ENCODE results near the gene FAM124B. TPM values are rescaled to one million over a fixed set of nuclear protein-coding genes. Genes with fewer than 3 reads are reported as not detected.

FAM124B gene
- total and polyA plus RNA-seq, 2 donors: 1.4 to 2.0 TPM

DNA sequence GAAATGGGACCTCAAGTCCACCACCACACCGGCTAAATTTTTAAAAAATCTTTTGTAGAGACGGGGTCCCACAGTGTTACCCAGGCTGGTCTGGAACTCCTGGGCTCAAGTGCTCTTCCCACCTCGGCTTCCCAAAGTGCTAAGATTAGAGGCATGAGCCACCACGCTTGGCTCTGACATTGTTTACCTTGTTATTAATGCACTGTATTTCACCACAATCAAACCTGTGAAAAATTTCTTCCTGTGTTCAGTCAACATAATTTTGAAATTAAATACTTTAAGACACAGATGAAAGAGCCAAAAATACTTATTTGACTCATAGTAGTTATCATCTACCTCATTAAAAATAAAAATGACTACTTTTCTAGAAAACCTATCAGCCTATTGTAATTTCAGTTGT is 16.0 kb upstream of the FAM124B start:
- H3K9me3 ChIP-seq (ENCODE audit: control insufficient read depth in 2 of 2, insufficient read depth in 1 of 2, low read length in 1 of 2): no peaks in the 10 kb centered on the region
- no peaks in the 10 kb centered on the region for H3K4me1 ChIP-seq (ENCODE audit: control insufficient read depth in 2 of 2, insufficient read depth in 2 of 2, low read length in 2 of 2)
- no peaks in the 10 kb centered on the region for H3K36me3 ChIP-seq (ENCODE audit: control insufficient read depth in 2 of 2, insufficient read depth in 2 of 2, low read length in 1 of 2)
- no peak overlapping the region for H3K27ac ChIP-seq (ENCODE audit: low read depth in 1 of 2, low read length in 1 of 2)
- H3K27me3 ChIP-seq (ENCODE audit: control insufficient read depth in 2 of 2, insufficient read depth in 1 of 2, low read length in 1 of 2): no peaks in the 10 kb centered on the region
- no peak for DNase-seq (ENCODE audit: low read depth in 6 of 9, low spot score in 9 of 9)
- no peak overlapping the region for H3K4me3 ChIP-seq (ENCODE audit: low read length in 2 of 2)
- WGBS: 96% methylated on average over 4 of the region's 4 CpGs

DNA sequence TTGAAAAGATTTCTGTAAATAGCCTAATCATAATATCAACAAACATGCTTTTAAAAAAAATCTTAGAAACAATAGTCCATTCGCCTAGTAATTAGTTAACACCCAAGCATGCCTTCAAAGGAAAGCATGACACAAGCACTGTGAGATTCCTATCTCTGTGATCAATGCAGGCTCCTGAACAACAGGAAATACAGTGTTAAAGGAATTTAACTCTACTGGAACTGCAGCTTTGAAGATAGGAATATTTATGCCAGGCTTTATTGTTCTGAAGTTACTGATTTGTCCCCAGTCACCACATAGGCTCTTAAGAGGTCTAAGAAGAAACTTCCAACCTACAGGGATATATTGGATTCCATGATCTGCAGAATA is 15.4 kb upstream of the FAM124B start:
- no peak overlapping the region for H3K4me3 ChIP-seq (ENCODE audit: low read length in 2 of 2)
- DNase-seq (ENCODE audit: low read depth in 6 of 9, low spot score in 9 of 9): no peak
- H3K36me3 ChIP-seq (ENCODE audit: control insufficient read depth in 2 of 2, insufficient read depth in 2 of 2, low read length in 1 of 2): no peaks in the 10 kb centered on the region
- H3K27me3 ChIP-seq (ENCODE audit: control insufficient read depth in 2 of 2, insufficient read depth in 1 of 2, low read length in 1 of 2): no peaks in the 10 kb centered on the region
- WGBS: 91% methylated on average over 1 of the region's 1 CpG
- H3K9me3 ChIP-seq (ENCODE audit: control insufficient read depth in 2 of 2, insufficient read depth in 1 of 2, low read length in 1 of 2): no peaks in the 10 kb centered on the region
- no peaks in the 10 kb centered on the region for H3K4me1 ChIP-seq (ENCODE audit: control insufficient read depth in 2 of 2, insufficient read depth in 2 of 2, low read length in 2 of 2)
- no peak overlapping the region for H3K27ac ChIP-seq (ENCODE audit: low read depth in 1 of 2, low read length in 1 of 2)

DNA sequence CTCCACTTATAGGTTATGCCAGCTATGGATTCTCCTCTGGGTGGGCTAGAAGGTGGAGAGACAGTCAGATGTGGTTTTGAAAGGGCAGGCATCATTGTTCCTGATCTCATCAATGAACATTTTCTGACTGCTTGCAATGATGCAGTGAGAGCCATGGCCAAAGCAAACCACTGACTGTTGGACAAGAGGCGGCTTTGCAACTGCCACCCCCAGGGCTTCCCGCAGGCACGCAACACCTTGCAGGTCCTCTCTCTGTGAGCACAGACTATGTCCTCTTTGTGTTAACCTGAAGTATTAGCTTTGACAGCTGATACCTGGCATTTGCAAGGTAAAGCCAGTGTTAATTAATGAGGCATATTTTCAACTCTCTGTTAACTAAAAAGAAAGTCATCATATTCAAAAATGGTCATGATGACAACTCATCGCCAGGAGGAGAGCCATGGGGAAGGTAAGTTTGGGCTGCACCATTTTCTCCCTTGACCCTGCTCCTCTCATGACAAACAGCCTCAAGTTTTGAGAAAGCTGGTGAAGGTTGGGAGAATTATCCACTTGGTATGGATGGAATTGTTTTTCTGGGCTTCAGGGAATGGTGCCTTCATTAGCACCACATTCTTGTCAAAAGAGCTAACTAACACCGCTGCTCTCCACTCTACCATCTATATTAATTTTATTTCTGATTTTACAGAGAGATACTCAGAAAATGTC is 14.9 kb upstream of the FAM124B start:
- no peaks in the 10 kb centered on the region for H3K27me3 ChIP-seq (ENCODE audit: control insufficient read depth in 2 of 2, insufficient read depth in 1 of 2, low read length in 1 of 2)
- H3K36me3 ChIP-seq (ENCODE audit: control insufficient read depth in 2 of 2, insufficient read depth in 2 of 2, low read length in 1 of 2): no peaks in the 10 kb centered on the region
- WGBS: 97% methylated on average over 5 of the region's 5 CpGs
- H3K4me3 ChIP-seq (ENCODE audit: low read length in 2 of 2): no peak overlapping the region
- no peaks in the 10 kb centered on the region for H3K4me1 ChIP-seq (ENCODE audit: control insufficient read depth in 2 of 2, insufficient read depth in 2 of 2, low read length in 2 of 2)
- H3K27ac ChIP-seq (ENCODE audit: low read depth in 1 of 2, low read length in 1 of 2): no peak overlapping the region
- H3K9me3 ChIP-seq (ENCODE audit: control insufficient read depth in 2 of 2, insufficient read depth in 1 of 2, low read length in 1 of 2): no peaks in the 10 kb centered on the region
- no peak for DNase-seq (ENCODE audit: low read depth in 6 of 9, low spot score in 9 of 9)

DNA sequence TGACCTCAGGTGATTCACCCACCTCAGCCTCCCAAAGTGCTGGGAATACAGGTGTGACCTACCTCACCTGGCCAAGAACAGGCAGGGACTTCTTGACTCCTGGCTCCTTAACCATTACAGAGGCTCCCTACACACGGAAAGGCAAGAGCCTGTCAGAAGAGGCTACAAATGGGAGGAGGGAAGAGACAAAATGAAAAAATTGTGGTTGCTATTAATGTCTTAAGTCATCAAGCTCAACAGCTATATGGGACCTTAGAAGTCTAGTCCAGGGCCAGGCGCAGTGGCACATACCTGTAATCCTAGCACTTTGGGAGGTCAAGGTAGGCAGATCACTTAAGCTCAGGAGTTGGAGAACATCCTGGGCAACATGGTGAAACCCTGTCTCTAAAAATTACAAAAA is 11.5 kb upstream of the FAM124B start:
- Histone ChIP-seq H3K4me3 (ENCODE audit: low read length in 2 of 2) (no peak overlapping the region), H3K27me3 (ENCODE audit: control insufficient read depth in 2 of 2, insufficient read depth in 1 of 2, low read length in 1 of 2) (no peaks in the 10 kb centered on the region), H3K4me1 (ENCODE audit: control insufficient read depth in 2 of 2, insufficient read depth in 2 of 2, low read length in 2 of 2) (no peaks in the 10 kb centered on the region), H3K9me3 (ENCODE audit: control insufficient read depth in 2 of 2, insufficient read depth in 1 of 2, low read length in 1 of 2) (no peaks in the 10 kb centered on the region), H3K27ac (ENCODE audit: low read depth in 1 of 2, low read length in 1 of 2) (no peak overlapping the region), H3K36me3 (ENCODE audit: control insufficient read depth in 2 of 2, insufficient read depth in 2 of 2, low read length in 1 of 2) (no peaks in the 10 kb centered on the region)
- whole genome bisulfite sequencing: 95% methylated on average over 2 of the region's 2 CpGs
- no peak for DNase-seq (ENCODE audit: low read depth in 6 of 9, low spot score in 9 of 9)

DNA sequence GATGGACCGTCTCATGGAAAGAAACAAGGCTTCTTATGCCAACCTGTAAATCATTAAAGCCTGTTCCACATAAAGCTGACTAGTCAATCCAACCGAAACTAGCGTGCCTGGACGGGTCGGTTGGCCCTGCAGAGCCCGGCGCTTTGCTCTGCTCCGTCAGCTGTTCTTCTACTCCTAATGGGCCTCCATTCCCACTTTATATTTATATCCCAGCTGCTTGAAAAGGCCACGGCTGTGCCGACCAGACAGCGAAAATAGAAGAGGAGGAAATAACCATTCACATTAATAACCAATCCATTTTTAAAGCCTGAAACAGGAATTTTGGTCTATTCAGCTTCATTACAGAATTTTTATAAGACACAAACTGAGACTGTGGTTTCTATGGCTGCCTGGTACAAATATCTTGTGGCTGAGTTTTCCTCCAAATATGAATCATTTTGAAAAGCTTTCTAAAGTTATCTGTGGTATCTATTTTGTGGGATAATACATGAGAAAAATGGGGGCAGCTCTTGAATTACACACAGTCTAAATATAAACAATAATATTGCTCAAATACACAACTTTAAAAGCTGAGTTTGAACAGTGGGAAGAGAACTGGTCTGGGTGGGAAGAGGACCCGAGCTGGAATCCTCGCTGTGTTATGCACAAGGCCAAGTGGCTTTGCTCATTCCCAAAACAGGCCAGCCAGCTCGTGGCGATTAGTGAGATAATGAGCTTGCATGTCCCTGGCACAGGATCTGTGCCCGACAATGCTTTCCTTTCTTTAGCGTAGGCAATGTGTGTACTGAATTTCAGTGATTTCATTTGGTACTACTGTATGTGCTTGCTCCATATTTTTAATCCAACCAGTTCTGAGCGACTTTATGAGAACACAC is 10.5 kb upstream of the FAM124B start:
- no peak overlapping the region for H3K27ac ChIP-seq (ENCODE audit: low read depth in 1 of 2, low read length in 1 of 2)
- peaks cover 2 to 3% of the 10 kb centered on the region in 2 donors for H3K4me1 ChIP-seq (ENCODE audit: control insufficient read depth in 2 of 2, insufficient read depth in 2 of 2, low read length in 2 of 2)
- no peak for DNase-seq (ENCODE audit: low read depth in 6 of 9, low spot score in 9 of 9)

DNA sequence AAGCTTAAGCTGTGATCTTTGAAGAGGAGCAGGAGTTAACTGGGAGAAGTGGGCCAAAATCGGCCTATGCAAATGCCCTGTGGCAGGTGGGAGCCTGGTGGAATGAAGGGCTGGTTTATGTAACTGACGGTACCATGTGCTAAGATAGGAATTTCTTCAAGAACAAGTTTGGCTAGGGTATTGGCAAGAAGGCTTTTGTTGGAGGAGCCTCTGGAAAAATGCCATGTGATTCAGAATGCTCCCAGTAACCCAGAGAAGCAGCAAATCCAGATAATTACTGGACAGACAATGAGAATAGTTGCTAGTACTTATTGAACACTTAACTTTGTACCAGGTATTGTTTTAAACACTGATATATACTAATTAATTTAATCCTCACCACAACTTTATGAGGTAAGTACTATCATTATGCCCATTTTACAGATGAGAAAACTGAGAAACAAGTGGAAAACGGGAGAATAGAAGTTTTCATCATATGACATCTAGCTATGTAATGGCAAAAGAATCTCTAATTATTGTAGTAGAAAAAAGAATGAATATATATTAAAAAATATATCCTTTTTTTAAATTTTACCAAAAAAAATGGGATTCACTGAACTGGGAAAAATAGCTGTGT is 9.1 kb upstream of the FAM124B start:
- Histone ChIP-seq H3K4me1 (ENCODE audit: control insufficient read depth in 2 of 2, insufficient read depth in 2 of 2, low read length in 2 of 2) (peaks cover 6 to 8% of the 10 kb centered on the region in 2 donors), H3K36me3 (ENCODE audit: control insufficient read depth in 2 of 2, insufficient read depth in 2 of 2, low read length in 1 of 2) (no peaks in the 10 kb centered on the region), H3K27ac (ENCODE audit: low read depth in 1 of 2, low read length in 1 of 2) (no peak overlapping the region), H3K9me3 (ENCODE audit: control insufficient read depth in 2 of 2, insufficient read depth in 1 of 2, low read length in 1 of 2) (peaks cover 0 to 4% of the 10 kb centered on the region in 2 donors), H3K4me3 (ENCODE audit: low read length in 2 of 2) (no peak overlapping the region), H3K27me3 (ENCODE audit: control insufficient read depth in 2 of 2, insufficient read depth in 1 of 2, low read length in 1 of 2) (no peaks in the 10 kb centered on the region)
- 97% methylated on average over 3 of the region's 3 CpGs for WGBS
- no peak for DNase-seq (ENCODE audit: low read depth in 6 of 9, low spot score in 9 of 9)

More for the DNA sequence above, 10.5 kb upstream of the FAM124B start:
- Histone ChIP-seq H3K9me3 (ENCODE audit: control insufficient read depth in 2 of 2, insufficient read depth in 1 of 2, low read length in 1 of 2) (no peaks in the 10 kb centered on the region), H3K4me3 (ENCODE audit: low read length in 2 of 2) (no peak overlapping the region), H3K27me3 (ENCODE audit: control insufficient read depth in 2 of 2, insufficient read depth in 1 of 2, low read length in 1 of 2) (no peaks in the 10 kb centered on the region), H3K36me3 (ENCODE audit: control insufficient read depth in 2 of 2, insufficient read depth in 2 of 2, low read length in 1 of 2) (no peaks in the 10 kb centered on the region)
- WGBS: 94% methylated on average over 18 of the region's 18 CpGs

DNA sequence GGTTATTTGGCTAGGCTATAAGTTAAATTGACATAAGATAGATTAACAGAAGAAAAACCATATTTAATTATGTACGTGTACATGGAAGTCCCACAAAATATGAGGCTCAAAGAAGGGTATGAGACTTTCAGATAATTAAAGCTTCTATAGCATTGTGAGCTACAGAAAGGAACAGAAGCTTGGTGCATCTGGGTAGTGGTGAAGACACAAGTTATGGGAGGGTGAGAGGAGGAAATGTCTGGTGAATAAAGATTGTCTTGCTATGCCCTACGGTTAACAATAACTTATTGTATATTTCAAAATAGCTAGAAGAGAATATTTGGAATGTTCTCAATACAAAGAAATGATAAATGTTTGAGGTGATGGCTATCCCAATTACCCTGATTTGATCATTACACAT is 6.8 kb upstream of the FAM124B start:
- DNase-seq (ENCODE audit: low read depth in 6 of 9, low spot score in 9 of 9): no peak
- no peak overlapping the region for H3K4me3 ChIP-seq (ENCODE audit: low read length in 2 of 2)
- WGBS: 16% methylated on average over 2 of the region's 2 CpGs
- peaks cover 0 to 4% of the 10 kb centered on the region in 2 donors for H3K9me3 ChIP-seq (ENCODE audit: control insufficient read depth in 2 of 2, insufficient read depth in 1 of 2, low read length in 1 of 2)
- no peaks in the 10 kb centered on the region for H3K36me3 ChIP-seq (ENCODE audit: control insufficient read depth in 2 of 2, insufficient read depth in 2 of 2, low read length in 1 of 2)
- H3K27me3 ChIP-seq (ENCODE audit: control insufficient read depth in 2 of 2, insufficient read depth in 1 of 2, low read length in 1 of 2): no peaks in the 10 kb centered on the region
- no peak overlapping the region for H3K27ac ChIP-seq (ENCODE audit: low read depth in 1 of 2, low read length in 1 of 2)
- H3K4me1 ChIP-seq (ENCODE audit: control insufficient read depth in 2 of 2, insufficient read depth in 2 of 2, low read length in 2 of 2): peaks cover 6 to 8% of the 10 kb centered on the region in 2 donors

DNA sequence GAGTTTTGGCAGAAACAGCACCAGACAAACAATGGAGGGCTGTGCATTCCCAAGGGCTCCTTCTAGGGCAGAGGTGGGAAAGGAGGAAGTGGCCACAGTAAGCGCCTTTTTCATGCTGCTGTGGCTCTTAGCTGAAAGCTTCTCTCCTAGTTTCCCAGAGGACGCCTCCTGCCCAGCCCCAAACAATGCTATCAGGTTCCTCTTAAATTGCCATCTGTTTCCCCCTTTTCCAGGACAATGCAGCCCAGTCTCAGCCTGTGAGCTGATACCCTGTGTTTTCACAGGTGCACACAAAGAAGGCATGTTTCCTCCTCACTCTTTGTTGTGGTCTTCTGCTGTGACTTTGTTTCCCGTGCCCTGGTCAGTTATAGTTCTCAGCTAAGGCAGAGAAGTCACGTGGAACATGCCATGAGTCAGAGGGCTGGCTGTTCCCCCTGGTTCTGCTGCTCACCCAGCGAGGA is 5.4 kb upstream of the FAM124B start:
- peaks cover 6 to 8% of the 10 kb centered on the region in 2 donors for H3K4me1 ChIP-seq (ENCODE audit: control insufficient read depth in 2 of 2, insufficient read depth in 2 of 2, low read length in 2 of 2)
- 6% methylated on average over 5 of the region's 5 CpGs for WGBS
- H3K27me3 ChIP-seq (ENCODE audit: control insufficient read depth in 2 of 2, insufficient read depth in 1 of 2, low read length in 1 of 2): no peaks in the 10 kb centered on the region
- no peak overlapping the region for H3K4me3 ChIP-seq (ENCODE audit: low read length in 2 of 2)
- no peak overlapping the region for H3K27ac ChIP-seq (ENCODE audit: low read depth in 1 of 2, low read length in 1 of 2)
- H3K36me3 ChIP-seq (ENCODE audit: control insufficient read depth in 2 of 2, insufficient read depth in 2 of 2, low read length in 1 of 2): no peaks in the 10 kb centered on the region
- H3K9me3 ChIP-seq (ENCODE audit: control insufficient read depth in 2 of 2, insufficient read depth in 1 of 2, low read length in 1 of 2): peaks cover 0 to 4% of the 10 kb centered on the region in 2 donors
- peak in 4 of 9 donors; percentile 14 to 41 (median 16) for DNase-seq (ENCODE audit: low read depth in 6 of 9, low spot score in 9 of 9)

DNA sequence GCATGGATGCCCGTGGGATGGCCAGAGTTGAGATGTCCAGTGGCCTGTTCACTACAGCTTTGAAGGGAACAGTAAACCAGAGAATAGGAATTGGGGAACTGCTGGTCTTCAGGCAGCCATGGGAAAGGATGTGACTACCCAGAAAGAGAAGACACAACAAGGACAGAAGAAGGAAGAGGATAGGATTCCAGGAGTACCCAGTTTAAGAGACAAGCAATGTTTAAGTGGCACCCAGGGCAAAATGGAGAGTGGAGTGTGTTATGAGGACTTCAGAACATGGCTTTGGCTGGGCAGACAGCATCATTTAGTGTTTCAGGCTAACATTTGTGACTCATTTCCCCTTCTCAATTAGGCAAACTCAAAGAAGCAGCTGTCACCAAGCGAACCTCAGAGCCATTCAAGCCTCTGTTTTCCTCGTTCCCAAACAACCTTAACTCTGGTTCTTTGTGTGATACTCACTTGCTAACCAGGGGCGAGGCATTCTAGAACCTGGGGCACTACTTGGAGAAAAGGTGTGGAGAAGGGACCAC is 4.0 kb upstream of the FAM124B start:
- Histone ChIP-seq H3K4me3 (ENCODE audit: low read length in 2 of 2) (no peak overlapping the region), H3K4me1 (ENCODE audit: control insufficient read depth in 2 of 2, insufficient read depth in 2 of 2, low read length in 2 of 2) (peaks cover 6 to 20% of the 10 kb centered on the region in 2 donors), H3K36me3 (ENCODE audit: control insufficient read depth in 2 of 2, insufficient read depth in 2 of 2, low read length in 1 of 2) (no peaks in the 10 kb centered on the region), H3K27ac (ENCODE audit: low read depth in 1 of 2, low read length in 1 of 2) (no peak overlapping the region), H3K27me3 (ENCODE audit: control insufficient read depth in 2 of 2, insufficient read depth in 1 of 2, low read length in 1 of 2) (no peaks in the 10 kb centered on the region), H3K9me3 (ENCODE audit: control insufficient read depth in 2 of 2, insufficient read depth in 1 of 2, low read length in 1 of 2) (peaks cover 0 to 4% of the 10 kb centered on the region in 2 donors)
- 97% methylated on average over 4 of the region's 4 CpGs for WGBS
- no peak for DNase-seq (ENCODE audit: low read depth in 6 of 9, low spot score in 9 of 9)

Measured in thymus (tissue), 11 donors.